IPS DF 4.7 (cell line): Measurements from ENCODE around the gene CTBP1.

Experiments used
- DNase-seq: peaks from one replicate; pipeline ENCODE4 v3.0.0-alpha.2; 2013; ENCODE audit warnings: low spot score; ENCODE audit errors: extremely low read depth

Gene CTBP1

DNA sequence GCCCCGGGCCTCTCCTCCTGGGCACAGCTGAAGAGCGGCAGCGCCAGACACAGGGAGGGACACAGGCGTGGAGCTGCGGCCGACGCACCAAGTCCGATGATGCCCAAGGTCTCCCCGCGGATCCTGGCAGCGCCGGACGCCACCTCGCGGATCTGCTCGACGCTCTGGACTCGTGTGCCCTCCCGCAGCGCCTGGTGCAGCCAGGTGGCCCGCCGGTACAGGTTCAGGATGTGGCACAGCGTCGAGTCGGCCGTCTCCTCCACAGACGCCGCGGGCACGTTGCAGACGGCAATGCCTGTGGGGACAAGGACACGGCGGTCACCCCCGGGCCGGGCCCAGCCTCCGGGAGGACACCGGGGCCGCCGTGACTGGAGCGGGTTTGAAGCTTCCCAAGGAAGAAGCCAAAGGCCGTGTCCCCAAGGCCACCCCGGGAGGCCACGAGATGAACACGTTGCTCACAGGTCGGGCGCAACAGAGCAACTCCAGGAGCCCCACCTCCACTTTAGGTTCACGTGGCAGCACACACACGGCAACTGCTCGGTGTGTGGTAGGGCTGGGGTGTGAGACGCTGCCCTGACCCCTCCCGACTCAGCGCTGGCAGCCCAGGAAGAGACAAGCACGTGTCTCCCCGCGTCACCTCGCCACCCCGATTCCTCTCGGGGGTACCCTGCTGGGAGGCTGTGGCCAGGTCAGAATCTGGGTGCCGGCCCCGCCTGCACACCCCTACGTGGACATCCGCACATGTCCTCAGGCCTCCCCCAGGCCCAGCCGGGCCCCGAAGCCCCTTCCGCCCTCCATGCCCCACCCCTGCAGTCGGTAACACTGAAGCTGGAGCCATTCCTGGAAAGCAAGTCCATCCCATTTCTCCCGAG is 23.4 kb downstream of the CTBP1 start:
- DNase-seq = no peak

DNA sequence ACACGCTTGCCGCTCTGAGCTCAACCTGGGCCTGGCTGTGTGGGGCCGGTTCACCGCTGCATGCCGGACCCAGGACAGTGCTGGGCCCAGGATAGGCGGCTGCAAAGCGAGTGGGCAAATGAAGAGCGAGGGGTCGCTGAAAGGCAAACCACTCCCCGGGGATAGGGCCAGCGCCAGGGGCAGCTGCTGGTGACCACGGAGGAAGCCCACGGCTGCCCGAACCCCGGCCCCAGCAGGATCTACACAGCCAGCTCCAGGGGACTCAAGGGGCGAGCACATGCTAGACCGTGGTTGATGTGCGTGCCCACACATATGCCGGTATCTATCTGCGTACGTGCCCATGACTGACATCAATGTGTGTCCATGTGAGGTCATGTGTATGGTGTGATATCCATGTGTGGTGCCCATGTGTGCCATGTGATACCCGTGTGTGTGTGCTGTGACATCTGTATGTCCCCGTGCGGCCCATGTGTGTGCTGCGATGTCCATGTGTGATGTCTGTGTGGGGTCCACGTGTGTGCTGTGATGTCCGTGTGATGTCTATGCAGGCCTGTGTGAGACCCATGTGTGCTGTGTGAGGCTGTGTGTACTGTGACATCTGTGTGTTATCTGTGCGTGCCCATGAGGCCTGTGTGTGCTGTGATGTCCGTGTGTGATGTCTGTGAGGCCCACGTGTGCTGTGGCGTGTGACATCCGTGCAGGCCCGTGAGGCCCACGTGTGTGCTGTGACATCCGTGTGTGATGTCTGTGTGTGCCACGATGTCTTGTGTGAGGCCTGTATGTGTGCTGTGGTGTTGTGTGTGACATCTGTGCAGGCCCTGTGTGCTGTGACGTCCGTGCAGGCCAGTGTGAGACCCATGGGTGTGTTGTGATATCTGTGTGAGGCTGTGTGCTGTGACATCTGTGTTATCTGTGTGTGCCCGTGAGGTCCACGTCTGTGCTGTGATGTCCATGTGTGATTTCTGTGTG is 24.8 kb downstream of the CTBP1 start:
- DNase-seq = no peak

DNA sequence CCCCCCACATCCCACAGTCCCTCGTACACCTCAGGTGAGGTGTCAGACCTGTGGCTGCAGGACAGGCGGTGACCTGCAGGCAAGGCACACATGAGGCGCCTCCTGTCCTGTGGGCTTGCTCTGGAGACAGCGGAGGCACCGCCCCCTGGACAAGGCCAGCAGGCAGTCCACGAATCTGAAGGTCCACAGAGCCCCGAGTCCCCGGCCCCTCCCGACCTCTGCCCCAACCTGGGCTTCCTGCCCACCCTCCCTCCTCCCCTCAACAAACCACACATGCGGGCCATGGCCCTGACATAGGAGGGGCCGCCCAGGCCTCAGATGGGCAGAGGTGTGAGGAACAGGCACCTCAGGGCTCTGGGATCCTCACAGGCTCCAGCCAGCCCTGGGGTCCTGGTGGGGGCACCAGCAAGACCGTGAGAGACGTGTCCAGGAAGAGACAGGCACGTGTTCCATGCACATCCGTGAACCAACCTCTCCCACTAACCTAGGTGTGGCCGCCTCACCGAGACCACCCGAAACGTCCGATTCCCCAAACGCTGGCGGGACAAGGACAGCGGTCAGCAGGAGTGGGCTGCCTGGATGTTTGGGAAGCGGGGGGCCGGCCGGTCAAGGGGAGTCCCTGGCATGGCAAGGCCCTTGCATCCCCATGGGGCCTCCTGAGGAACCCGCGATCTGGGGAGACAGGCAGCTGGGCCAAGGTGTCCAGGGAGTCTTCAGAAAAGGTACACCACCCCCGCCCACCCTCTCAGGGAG is 25.8 kb downstream of the CTBP1 start:
- DNase-seq = no peak

DNA sequence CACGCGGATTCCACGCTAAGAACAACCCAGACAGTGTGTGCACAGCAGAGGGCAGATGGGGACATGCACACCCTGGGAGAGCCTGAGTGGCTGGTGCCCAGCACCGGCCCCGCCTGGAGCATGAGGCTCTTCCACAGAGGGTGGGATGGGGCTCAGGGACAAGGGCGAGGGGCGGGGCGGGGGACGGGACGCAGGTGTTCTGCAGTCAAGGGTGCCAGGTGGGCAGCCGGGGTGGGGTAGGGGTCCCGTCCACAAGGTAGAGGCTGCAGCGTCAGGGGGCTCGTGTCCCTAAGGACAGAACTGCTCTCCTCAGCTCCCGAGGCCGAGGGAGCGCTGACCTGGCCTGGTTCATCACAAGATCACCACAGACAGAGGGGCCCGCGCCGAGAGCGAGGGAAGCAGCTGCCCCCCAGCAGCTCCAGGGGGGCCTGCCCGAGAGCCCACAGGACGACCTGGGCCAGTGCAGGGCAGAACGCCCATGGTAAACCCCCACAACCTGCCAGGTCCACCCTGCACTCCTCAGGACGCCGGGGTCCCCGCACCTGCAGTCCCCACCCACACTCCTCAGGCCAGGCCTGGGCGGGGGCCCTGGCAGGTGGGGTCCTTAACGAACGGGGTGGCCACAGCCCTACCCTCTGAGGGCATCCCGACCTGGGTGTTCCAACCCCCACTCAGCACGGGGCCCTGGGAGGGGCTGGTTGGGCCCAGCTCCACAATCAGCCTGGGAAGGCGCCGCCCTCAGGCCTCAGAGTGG is 26.7 kb downstream of the CTBP1 start:
- no peak for DNase-seq

DNA sequence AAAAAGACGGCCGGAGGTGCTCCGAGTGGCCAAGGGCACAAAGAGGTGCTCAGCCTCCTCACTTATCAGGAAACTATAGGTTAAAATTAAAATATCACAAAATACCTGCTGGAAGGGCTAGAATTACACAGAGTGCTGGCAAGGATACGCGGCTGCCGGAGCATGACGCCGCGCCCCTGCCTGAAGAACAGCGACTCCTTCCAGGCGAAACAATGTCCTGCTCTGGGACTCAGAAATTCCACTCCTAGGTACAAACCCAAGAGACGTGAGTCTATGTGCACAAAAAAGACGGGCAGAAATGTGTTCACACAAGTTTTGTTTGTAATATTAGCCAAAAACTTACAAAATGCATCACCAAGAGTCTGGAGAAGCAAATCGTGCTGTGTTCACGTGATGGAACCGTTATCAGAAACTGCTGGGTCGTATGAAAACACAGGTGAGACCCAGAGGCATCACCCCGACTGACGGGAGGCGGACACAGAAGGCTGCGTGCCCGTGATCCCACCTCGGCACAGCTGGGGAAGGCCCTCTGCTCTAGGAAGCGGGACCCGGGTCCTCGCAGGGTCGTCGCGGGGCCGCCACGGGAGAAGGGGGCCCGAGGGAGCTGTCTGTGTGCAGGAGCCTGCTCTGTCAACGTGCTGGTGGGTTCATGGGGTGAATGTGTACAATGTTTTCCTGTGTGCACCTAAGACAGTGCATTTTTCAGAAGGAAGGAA is 27.6 kb downstream of the CTBP1 start:
- DNase-seq = no peak

DNA sequence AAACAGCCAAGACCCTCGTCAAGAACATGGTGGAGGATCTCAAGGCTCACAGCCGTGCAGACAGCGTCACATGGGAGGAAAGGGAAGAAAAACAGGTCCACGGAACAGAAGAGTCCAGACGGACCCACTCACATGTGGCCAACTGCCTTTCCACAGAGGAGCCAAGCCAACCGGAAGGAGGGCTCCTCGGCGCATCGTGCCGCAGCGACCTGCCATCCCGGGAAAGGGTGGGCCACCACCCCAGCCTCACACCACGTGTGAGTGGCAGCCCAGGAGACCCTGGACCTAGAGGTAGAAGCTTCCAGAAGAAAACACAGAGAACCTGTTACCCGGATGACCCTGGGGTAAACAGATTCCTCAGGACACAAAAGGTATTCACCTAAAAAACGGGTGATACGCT is 28.4 kb downstream of the CTBP1 start:
- DNase-seq = no peak

DNA sequence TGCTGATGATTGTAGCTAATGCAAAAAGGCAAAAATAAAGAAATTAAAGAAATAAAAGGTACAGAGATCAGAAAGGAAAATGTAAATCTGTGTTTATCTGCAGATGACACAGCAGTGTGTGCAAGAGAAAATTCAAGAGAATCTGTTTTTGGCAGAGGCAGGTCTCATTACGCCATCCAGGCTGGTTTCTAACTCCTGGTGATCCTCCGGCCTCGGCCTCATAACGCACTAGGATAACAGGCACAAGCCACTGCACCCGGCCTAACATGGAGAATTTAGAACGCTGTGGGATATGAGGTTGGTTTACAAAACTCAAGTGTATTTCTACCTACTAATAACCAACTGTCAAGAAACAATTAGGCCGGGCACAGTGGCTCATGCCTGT is 29.4 kb downstream of the CTBP1 start:
- no peak for DNase-seq

DNA sequence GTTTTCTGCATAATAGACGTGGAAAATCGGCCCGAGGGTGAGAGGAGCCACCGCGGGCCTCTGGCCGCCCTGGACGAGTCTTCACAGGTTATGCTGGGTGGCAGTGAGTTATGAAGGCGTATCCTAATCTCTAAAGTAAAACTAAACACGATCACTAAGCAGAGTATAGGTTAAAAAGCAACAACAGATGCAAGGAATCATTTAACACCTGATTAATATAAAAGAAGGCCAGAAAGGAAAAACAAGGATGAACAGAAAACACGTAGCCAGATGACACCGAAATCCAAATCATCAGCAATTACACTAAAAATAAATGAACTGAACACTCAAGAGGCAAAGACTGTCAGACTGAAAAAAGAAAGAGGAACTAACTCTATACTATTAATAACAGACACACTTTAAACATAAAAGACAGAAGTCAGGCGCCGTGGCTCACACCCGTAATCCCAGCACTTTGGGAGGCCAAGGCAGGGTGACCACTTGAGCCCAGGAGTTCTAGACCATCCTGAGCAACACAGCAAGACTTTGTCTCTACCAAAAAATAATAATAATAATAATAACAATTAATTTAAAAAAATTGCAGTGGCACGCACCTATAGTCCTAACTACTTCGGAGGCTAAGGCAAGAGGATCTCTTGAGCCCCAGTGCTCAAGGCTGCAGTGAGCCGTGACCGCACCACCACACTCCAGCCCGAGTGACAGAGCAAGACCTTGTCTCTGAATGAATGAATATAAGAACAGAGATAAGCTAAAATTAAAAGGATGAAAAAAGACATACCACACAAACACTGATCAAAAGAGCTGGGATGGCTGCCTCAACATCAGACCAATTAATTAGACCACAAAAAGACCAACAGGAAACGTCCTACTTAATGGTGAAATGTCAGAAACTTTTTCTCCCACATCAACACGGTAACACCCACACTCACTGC is 30.0 kb downstream of the CTBP1 start:
- DNase-seq = no peak

DNA sequence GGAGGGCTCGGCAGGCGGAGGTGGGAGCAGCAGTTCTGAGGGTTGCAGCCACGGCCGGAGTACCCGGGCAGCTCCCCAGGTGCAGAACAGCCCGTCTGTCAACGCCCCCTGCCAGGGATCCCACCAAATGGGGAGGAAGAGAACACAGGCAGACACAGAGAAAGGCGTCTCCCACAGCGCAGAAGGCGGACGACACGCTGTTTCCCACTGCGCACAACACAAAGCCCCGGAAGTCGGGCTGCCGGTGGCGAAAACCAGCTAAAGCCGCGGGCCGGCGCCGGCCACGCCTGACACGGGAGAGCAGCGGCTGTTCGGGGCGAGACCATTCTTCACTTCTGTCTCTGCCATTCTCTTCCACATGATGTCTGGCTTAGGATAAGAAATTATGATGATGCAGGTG is 31.6 kb downstream of the CTBP1 start:
- no peak for DNase-seq

DNA sequence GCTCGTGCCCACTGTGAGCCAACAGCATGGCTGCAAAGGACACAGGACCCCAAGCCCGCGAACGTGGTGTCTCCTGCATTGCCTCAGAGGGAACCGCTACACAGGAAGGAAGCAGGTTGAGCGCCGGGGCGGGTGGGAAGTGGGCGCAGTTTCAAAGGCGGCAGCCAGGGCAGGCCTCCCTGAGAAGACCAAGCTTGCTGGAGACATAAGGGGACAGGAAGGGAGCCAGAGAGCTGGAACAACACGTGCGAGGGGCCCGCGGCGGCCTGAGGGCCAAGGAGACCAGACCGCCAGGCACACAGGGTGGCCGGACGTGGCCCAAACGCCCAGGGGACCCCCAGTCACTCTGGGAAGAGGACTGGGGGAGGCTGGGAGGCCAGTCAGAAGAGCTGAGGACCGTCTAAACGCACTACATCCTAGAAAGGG is 32.0 kb downstream of the CTBP1 start:
- DNase-seq = no peak

DNA sequence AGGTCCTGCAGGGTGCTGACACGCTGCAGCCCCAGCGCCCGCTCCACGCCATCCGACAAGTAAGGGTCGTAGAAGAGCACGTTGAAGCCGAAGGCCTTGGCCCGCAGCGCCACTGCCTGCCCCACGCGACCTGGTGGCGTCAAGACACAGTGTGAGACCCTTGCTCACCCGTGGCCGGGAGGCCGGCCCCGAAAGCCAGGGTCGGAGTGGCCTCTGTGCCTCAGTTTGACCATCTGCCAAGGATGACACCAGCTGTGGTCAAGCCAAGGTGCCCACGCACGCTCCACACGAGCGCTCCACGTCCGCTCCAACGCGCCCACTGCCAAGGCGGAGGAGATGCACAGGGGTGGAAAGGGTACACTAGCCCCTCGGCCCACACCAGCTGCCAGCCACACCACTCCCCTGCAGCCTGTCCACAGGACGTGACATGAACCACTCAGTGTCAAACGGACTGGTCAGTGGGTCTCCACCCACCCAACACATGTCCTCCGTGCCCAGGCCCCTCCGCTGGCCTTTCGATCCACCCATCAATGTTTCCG is 32.8 kb downstream of the CTBP1 start:
- no peak for DNase-seq

DNA sequence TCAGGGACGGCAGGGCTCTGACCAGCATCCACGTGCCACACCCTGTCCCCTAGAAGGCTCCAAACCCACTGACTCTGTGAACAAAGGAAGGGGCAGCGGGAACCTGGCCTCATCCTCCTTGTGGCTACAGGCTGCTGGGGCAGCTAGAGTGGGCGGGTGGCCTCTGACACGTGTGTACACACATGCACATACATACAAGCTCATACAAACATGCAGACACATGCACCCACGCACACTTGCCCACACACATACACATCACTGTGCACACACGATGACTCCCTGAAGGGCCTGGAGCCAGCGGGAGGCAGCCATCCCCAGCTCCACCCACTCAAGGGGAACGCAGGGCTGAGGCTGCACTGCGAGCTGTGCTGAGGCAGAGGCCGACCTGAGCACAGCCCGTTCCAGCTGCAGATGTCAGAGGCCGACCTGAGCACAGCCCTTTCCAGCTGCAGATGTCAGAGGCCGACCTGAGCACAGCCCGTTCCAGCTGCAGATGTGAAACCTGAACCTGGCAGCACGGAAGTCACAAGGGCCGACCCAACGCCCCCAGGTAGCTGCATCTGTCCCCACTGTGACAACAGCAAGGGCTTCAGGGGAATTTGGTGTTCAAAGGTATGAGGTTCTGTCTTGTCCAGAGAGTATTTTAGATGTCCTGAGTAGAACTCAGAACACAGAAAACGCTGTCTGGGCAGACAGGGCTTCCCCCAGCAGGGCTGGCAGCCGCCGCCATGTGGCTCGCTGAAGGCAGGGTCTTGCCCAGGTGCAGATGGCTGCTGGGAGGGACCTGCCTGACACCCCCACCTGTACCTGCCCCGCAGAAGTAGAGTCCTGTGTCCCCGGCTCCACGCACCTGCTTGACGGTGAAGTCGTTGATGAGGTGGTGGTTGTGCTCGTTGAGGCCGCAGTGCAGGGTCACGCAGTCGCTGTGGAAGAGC is 33.5 kb downstream of the CTBP1 start:
- DNase-seq = no peak

DNA sequence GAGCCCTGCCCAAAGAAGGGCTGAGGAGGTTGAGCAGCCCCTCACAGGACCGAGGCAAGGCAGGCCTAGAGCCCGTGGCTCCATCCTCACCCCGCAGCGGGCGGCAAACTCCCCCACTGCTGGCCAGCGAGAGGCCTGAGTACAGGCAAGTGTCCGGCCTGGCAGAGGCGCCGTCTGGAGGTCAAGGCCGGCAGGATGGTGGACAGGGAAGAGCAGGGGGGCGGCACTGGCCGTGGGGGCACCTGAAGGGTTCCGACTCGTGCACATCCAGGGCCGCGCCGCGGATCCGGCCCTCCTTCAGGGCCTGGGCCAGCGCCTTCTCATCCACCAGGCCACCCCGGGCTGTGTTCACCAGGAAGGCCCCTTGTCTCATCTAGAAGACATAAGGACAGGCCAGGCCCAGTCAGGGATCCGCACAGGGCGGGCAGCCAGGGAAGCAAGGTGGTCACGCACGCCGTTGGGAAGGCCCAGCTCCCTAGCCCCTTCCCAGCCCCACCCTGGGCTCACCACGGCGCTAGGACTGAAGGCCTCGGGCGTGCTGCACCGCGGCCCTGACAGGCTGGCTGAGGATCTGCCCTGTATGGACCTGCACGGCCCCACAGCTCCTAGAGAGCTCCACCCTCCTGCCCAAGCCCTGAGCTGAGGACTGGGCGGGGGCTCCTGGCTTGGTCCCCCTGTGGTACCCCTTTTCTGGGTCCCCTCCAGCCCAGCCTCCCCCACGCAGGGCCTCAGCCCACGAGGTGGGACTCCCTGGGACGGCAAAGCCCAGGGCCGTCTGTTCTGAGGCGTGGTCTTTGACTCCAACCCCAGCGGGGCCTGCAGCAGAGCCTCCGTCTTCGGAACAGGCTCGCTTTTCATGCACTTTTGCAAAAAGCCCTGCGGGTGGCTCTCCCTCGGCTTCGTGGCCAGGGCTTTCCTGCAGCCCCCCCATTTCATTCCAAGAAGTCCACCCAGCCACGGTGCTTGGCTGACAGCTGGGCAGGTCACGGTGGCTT is 34.5 kb downstream of the CTBP1 start:
- DNase-seq = no peak

DNA sequence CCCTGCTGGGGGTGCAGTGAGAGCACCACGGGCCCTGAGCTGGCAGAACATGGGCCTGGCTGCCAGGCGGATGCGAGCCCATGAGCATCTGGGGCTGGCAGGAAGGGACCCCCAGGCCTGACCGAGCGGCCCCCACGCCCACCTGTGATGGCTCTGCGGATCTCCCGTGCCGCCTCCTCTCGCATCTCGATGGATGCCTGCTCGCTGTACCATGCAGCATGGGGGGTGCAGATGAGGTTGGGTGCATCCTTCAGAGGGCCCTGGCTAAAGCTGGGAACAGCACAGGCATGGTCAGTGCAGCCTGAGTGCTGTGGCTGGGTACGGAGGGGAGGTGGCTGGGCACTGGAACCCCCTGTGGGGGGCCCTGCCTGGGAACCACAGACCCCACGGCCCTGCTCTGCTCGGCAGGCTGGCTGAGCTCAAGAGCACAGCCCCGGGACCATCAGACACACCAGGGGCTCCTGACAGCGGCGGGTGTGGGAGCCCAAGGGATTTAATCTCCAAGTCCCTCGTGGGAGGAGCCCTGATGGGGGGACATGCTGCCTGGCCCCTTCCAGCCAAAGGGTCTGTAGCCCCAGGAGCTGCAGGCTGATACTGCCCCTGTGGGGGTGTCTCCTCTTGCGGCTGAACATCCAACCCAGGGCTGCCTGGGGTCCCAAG is 35.5 kb downstream of the CTBP1 start:
- no peak for DNase-seq

DNA sequence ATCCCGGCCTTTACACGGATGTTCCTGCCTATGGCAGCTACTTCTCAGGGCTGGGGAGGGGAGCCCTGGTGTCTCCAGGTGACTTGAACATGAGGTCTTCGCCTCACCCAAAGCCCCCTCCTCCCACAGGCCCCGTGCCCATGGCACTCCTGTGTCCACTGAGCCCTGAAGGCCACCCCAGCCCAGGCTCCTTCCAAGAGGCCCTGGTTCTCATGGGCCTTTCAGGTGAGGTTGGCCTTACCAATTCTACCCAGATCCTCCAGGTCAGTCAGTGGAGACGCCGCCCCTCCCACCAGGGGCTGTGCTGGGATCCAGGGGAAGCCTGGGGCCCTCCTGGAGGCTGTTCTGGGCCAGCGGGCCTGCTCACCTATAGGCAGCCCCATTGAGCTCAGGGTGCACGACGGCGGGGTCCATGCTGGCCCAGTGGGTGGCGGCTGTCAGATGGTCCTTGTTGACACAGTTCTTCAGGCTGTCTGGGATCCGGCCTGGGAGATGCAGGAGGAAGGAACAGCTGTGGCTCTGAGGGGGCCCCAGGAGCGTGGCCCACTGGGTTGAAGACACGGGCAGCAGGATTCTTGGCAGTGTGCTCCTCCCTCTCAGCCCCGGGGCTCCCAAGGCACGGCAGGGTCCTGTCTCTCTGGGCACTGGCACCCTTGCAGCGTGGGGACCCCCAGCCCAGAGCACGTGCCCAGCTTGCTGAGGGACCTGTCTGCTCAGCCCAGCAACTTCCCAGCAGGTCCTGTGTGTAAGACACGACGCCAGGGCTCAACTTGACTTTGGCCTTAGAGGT is 36.2 kb downstream of the CTBP1 start:
- no peak for DNase-seq
